HCT116 (cell line): ENCODE measurements around the gene FSD1L. TPM values are rescaled to one million over a fixed set of nuclear protein-coding genes. Genes with fewer than 3 reads are reported as not detected.

Experiments used
- ATAC-seq: fragments of 200-7000 bp; cut with Tn5 transposase; 2 replicates; pipeline ENCODE4 v1.9.1; 2020; ENCODE audit warnings: mild to moderate bottlenecking, moderate library complexity
- BruUV-seq: library from RNA; stranded (reverse); fragments of 400-500 nt; replicated peaks from 2 replicates; lab custom pipeline; 2021; lab: Mats Ljungman, UMichigan
- CTCF ChIA-PET: fragments of 300-600 bp; sonication (Branson Sonifier 250); formaldehyde crosslinking; loops from one replicate; lab custom pipeline; 2021; ENCODE audit warnings: antibody characterized with exemption; lab: Charles Lee
- POLR2A ChIA-PET: fragments of 300-600, 350-600 bp; sonication (Branson Sonifier 250); formaldehyde crosslinking; loops from one replicate; lab custom pipeline; 2021; ENCODE audit warnings: antibody characterized with exemption; lab: Charles Lee
- RAD21 ChIA-PET, 2 experiments: fragments of 300-600 bp; sonication (Branson Sonifier 250); formaldehyde crosslinking; loops; one replicate each; lab custom pipeline; 2023; ENCODE audit warnings: low total read pairs in 2 of 2; ENCODE audit not compliant: uncharacterized antibody in 2 of 2, unreplicated experiment in 2 of 2, low non-redundant PET in 1 of 2; lab: Charles Lee
- DNase-seq: peaks from one replicate; pipeline ENCODE4 v3.0.0-alpha.2; 2010; ENCODE audit warnings: low read depth, low spot score
- H2AFZ ChIP-seq: fragments of 200-600 bp; shearing (Covaris generic), sonication (generic); 2 replicates; pipeline ENCODE4 v1.6.1; 2017; ENCODE audit warnings: low read depth, mixed run types, mixed read lengths, antibody characterized with exemption, low read length; ENCODE audit not compliant: poor library complexity, severe bottlenecking
- H3K27ac ChIP-seq: 2 replicates; pipeline ENCODE4 v1.5.1; 2012; ENCODE audit warnings: low read depth, low read length
- H3K27me3 ChIP-seq: fragments of 200-600 bp; sonication (generic); 2 replicates; pipeline ENCODE4 v1.6.1; 2016; ENCODE audit warnings: mixed run types, low read length, mixed read lengths; ENCODE audit not compliant: insufficient read depth
- H3K36me3 ChIP-seq, 2 experiments: fragments of 200-500 bp in 1 of 2; fragments of 200-600 bp in 1 of 2; sonication (Bioruptor generic) in 1 of 2; sonication (generic) in 1 of 2; 2 replicates each; pipeline versions ENCODE4 v1.5.1 to v1.6.1; 2014 to 2016; ENCODE audit warnings: low read length in 2 of 2, inconsistent platforms in 1 of 2, mixed read lengths in 1 of 2, mixed run types in 1 of 2; ENCODE audit not compliant: insufficient read depth in 2 of 2, control insufficient read depth in 1 of 2
- H3K4me1 ChIP-seq, 2 experiments: fragments of 200-600 bp in 1 of 2; sonication (generic) in 1 of 2; 2 replicates each; pipeline versions ENCODE4 v1.5.1 to v1.6.1; 2012 to 2017; ENCODE audit warnings: low read length in 2 of 2, inconsistent platforms in 1 of 2, mild to moderate bottlenecking in 1 of 2, mixed read lengths in 1 of 2, mixed run types in 1 of 2, moderate library complexity in 1 of 2; ENCODE audit not compliant: insufficient read depth in 2 of 2, control insufficient read depth in 1 of 2
- H3K4me2 ChIP-seq: fragments of 200-600 bp; sonication (generic); 2 replicates; pipeline ENCODE4 v1.6.1; 2017; ENCODE audit warnings: mixed run types, low read length, mixed read lengths
- H3K4me3 ChIP-seq, 2 experiments: fragments of 200-600 bp in 1 of 2; sonication (generic) in 1 of 2; replicated peaks in 1 of 2; 2 replicates each; pipeline ENCODE4 v1.5.1; 2011 to 2016; ENCODE audit warnings: low read length in 2 of 2, control low read depth in 1 of 2, low read depth in 1 of 2, mild to moderate bottlenecking in 1 of 2, mixed read lengths in 1 of 2, mixed run types in 1 of 2
- H3K79me2 ChIP-seq: fragments of 200-600 bp; sonication (generic); 2 replicates; pipeline ENCODE4 v1.6.1; 2017; ENCODE audit warnings: mild to moderate bottlenecking, mixed run types, low read length, moderate library complexity, mixed read lengths; ENCODE audit not compliant: insufficient read depth
- H3K9ac ChIP-seq: fragments of 200-600 bp; sonication (generic); 2 replicates; pipeline ENCODE4 v1.6.1; 2016; ENCODE audit warnings: low read length, mixed read lengths
- H3K9me2 ChIP-seq: fragments of 200-600 bp; sonication (generic), shearing (Covaris generic); 2 replicates; pipeline ENCODE4 v1.6.1; 2017; ENCODE audit warnings: mixed run types, mild to moderate bottlenecking, moderate library complexity; ENCODE audit not compliant: insufficient read depth
- H3K9me3 ChIP-seq, 2 experiments: fragments of 200-500 bp in 1 of 2; fragments of 200-600 bp in 1 of 2; sonication (Bioruptor generic) in 1 of 2; sonication (generic) in 1 of 2; 2 replicates each; pipeline ENCODE4 v1.6.1; 2014 to 2017; ENCODE audit warnings: low read length in 2 of 2, mixed read lengths in 2 of 2, inconsistent platforms in 1 of 2, low read depth in 1 of 2, mild to moderate bottlenecking in 1 of 2, mixed run types in 1 of 2, moderate library complexity in 1 of 2; ENCODE audit not compliant: control insufficient read depth in 1 of 2, insufficient read depth in 1 of 2
- H4K20me1 ChIP-seq: fragments of 200-600 bp; sonication (generic), shearing (Covaris generic); 2 replicates; pipeline ENCODE4 v1.6.1; 2017; ENCODE audit warnings: mixed run types, mild to moderate bottlenecking, moderate library complexity; ENCODE audit not compliant: insufficient read depth
- ATF3 ChIP-seq: IDR thresholded peaks from 2 replicates; pipeline ENCODE4 v1.6.1; 2012
- CEBPB ChIP-seq: IDR thresholded peaks from 2 replicates; pipeline ENCODE4 v1.6.1; 2012; ENCODE audit warnings: low read depth
- CTCF ChIP-seq, 3 experiments: fragments of 200-600 bp in 1 of 3; sonication (generic) in 1 of 3; IDR thresholded peaks in 2 of 3; conservative IDR thresholded peaks in 1 of 3; 2 replicates each; pipeline ENCODE4 v1.5.1; 2012 to 2017; ENCODE audit warnings: low read depth in 2 of 3, low read length in 2 of 3, antibody characterized with exemption in 1 of 3, borderline replicate concordance in 1 of 3, control low read depth in 1 of 3, mild to moderate bottlenecking in 1 of 3, mixed read lengths in 1 of 3, mixed run types in 1 of 3, moderate library complexity in 1 of 3; ENCODE audit not compliant: insufficient read depth in 1 of 3
- ELF1 ChIP-seq: IDR thresholded peaks from 2 replicates; pipeline ENCODE4 v1.6.1; 2012; ENCODE audit warnings: low read depth, borderline replicate concordance
- EZH2 ChIP-seq: fragments of 200-600 bp; sonication (generic); IDR thresholded peaks from 2 replicates; pipeline ENCODE4 v1.6.1; 2017; ENCODE audit warnings: antibody characterized with exemption, mixed run types
- EZH2phosphoT487 ChIP-seq: fragments of 200-600 bp; IDR thresholded peaks from 2 replicates; pipeline ENCODE4 v1.6.1; 2018; ENCODE audit warnings: antibody characterized with exemption, borderline replicate concordance
- FOSL1 ChIP-seq: IDR thresholded peaks from 2 replicates; pipeline ENCODE4 v1.6.1; 2012; ENCODE audit warnings: low read depth
- JUND ChIP-seq: IDR thresholded peaks from 2 replicates; pipeline ENCODE4 v1.6.1; 2012
- POLR2A ChIP-seq: IDR thresholded peaks from 2 replicates; pipeline ENCODE4 v1.7.0; 2011; ENCODE audit warnings: borderline replicate concordance; ENCODE audit not compliant: insufficient read depth, insufficient read length; ENCODE audit errors: extremely low read depth
- RAD21 ChIP-seq: IDR thresholded peaks from 2 replicates; pipeline ENCODE4 v1.6.1; 2012; ENCODE audit warnings: low read depth, mild to moderate bottlenecking
- REST ChIP-seq: IDR thresholded peaks from 2 replicates; pipeline ENCODE4 v1.6.1; 2012; ENCODE audit warnings: low read depth
- SIN3A ChIP-seq: IDR thresholded peaks from 2 replicates; pipeline ENCODE4 v1.6.1; 2012; ENCODE audit warnings: low read depth
- SRF ChIP-seq: IDR thresholded peaks from 2 replicates; pipeline ENCODE4 v1.6.1; 2012; ENCODE audit warnings: low read depth
- YY1 ChIP-seq: IDR thresholded peaks from 2 replicates; pipeline ENCODE4 v1.6.1; 2011; ENCODE audit warnings: low read length, low read depth, moderate library complexity, mild to moderate bottlenecking; ENCODE audit not compliant: insufficient replicate concordance; ENCODE audit errors: extremely low read depth
- ZBTB33 ChIP-seq: IDR thresholded peaks from 2 replicates; pipeline ENCODE4 v1.6.1; 2011; ENCODE audit warnings: mild to moderate bottlenecking, low read length, moderate library complexity; ENCODE audit not compliant: insufficient replicate concordance; ENCODE audit errors: extremely low read depth
- ZNF274 ChIP-seq: fragments of 200-500 bp; sonication (Bioruptor generic); IDR thresholded peaks from 2 replicates; pipeline ENCODE4 v1.6.1; 2014; ENCODE audit warnings: mild to moderate bottlenecking, low read depth, low read length, inconsistent platforms
- intact Hi-C: fragments of 100-400 bp; cut with micrococcal nuclease; formaldehyde crosslinking; loops from 2 replicates; pipeline ENCODE4 v1.10.0; 2022
- total RNA-seq: library from RNA; stranded (reverse); gene quantifications from one replicate; pipeline ENCODE4 v1.2.1, GENCODE V29; 2021; ENCODE audit not compliant: unreplicated experiment

Gene FSD1L
- total RNA-seq, 1 experiment from 2014 or later: 5.5 TPM

GRCh38 chr9:105405514-105406131 lies 42.2 kb upstream of the FSD1L start:
- Histone ChIP-seq H3K79me2 (no peaks in the 10 kb centered on the region), H3K9me3 (no peaks in the 10 kb centered on the region), H3K9me2 (no peaks in the 10 kb centered on the region), H2AFZ (no peak overlapping the region), H3K36me3 (no peaks in the 10 kb centered on the region), H3K9ac (no peak overlapping the region), H3K4me3 (no peak overlapping the region), H3K4me1 (no peaks in the 10 kb centered on the region), H3K4me2 (no peak overlapping the region), H4K20me1 (no peaks in the 10 kb centered on the region), H3K27me3 (no peaks in the 10 kb centered on the region), H3K27ac (no peak overlapping the region)
- ATAC-seq (no peak), DNase-seq (no peak)
- no TSS peak for BruUV-seq
- no peak for TF ChIP-seq ELF1
- no peak for TF ChIP-seq POLR2A
- no peak for TF ChIP-seq REST
- TF ChIP-seq SIN3A: no peak
- no peak for TF ChIP-seq FOSL1
- no peak for TF ChIP-seq EZH2phosphoT487
- TF ChIP-seq EZH2: no peak
- TF ChIP-seq RAD21: no peak
- TF ChIP-seq CEBPB: no peak
- TF ChIP-seq CTCF (IDR thresholded peaks at IDR 0.05 in 2 of 3, conservative IDR thresholded peaks at IDR 0.05 in 1 of 3; ENCODE audit: borderline replicate concordance in 1 of 3, insufficient read depth in 1 of 3, low read depth in 2 of 3, low read length in 2 of 3): no peak
- TF ChIP-seq ZBTB33: no peak
- TF ChIP-seq JUND: no peak
- no peak for TF ChIP-seq YY1
- no peak for TF ChIP-seq ATF3
- TF ChIP-seq SRF: no peak
- TF ChIP-seq ZNF274: no peak
- intact Hi-C loops: no loop called here
- CTCF ChIA-PET: no interaction called here
- RAD21 ChIA-PET: no interaction called here
- POLR2A ChIA-PET: no interaction called here
